Activated CD4-positive, CD25-positive, alpha-beta regulatory T cell treated with anti-CD3 and anti-CD28 coated beads, Interleukin-2, amount 50 U/mL, for 16 hours (primary cell): Measurements from ENCODE around the gene OCIAD2.
"Not testable (repeated sequence)": the region's sequence is repeated elsewhere in the genome, so short reads cannot be mapped to it uniquely, and the experiment has no call there.

ENCODE experiments used
- DNase-seq: peaks from one replicate; pipeline ENCODE4 v3.0.0-alpha.2; 2020; ENCODE audit warnings: low read depth, low spot score

OCIAD2 gene

GRCh38 chr4:48854982-48855381 lies 51.6 kb downstream of the OCIAD2 start:
- no peak for DNase-seq

GRCh38 chr4:48854395-48854683 lies 52.2 kb downstream of the OCIAD2 start:
- no peak for DNase-seq

GRCh38 chr4:48853604-48854394 lies 52.8 kb downstream of the OCIAD2 start:
- no peak for DNase-seq

- no peak for DNase-seq
Measured at GRCh38 chr4:48851651-48852050, 54.9 kb downstream of the OCIAD2 start.

- not testable (repeated sequence) for DNase-seq
Measured at GRCh38 chr4:48848799-48849198, 57.8 kb downstream of the OCIAD2 start.

DNA sequence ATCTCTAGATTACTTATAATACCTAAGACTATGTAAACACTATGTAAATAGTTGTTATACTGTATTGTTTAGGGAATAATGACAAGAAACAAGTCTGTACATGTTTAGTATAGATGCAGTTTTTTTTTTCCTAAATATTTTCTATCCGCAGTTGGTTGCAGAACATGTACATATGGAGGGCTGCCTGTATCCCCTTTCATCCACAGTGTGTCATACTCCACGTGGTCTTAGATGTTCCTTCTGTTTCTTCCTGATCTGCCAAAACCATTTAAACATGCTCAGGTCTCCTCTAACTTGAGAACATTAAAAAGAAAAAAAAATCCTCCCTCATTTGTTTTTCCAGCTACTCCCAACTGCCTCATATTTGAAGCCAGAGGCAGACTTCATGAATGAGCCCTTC lies 61.7 kb downstream of the OCIAD2 start:
- DNase-seq = no peak

- DNase-seq = no peak
Measured at GRCh38 chr4:48841045-48841827, 65.3 kb downstream of the OCIAD2 start.

GRCh38 chr4:48836658-48837057 lies 69.9 kb downstream of the OCIAD2 start:
- DNase-seq = no peak
